K562 (cell line): ENCODE results near the gene TARS1. TPM values are rescaled to one million over a fixed set of nuclear protein-coding genes. Genes with fewer than 3 reads are reported as not detected.

Experiments used
- SMAD4 ChIP-seq: fragments of 250-450 bp; sonication (Bioruptor Pico); conservative IDR thresholded peaks from 2 replicates; pipeline ENCODE4 v1.8.0; 2021; ENCODE audit warnings: inconsistent platforms, mild to moderate bottlenecking, moderate library complexity
- U2AF2 ChIP-seq: fragments of 200-400 bp; formaldehyde crosslinking; optimal IDR thresholded peaks from 2 replicates; pipeline ENCODE3; 2017; ENCODE audit warnings: low read depth, mild to moderate bottlenecking, low read length
- XRCC3 ChIP-seq: fragments of 450-650 bp; IDR thresholded peaks from 2 replicates; pipeline ENCODE4 v1.6.1; 2017; ENCODE audit warnings: mild to moderate bottlenecking, moderate library complexity
- polyA plus RNA-seq, 8 experiments: library from polyadenylated mRNA; depleted of rRNA in 4 of 8; stranded (reverse) in 5 of 8; unstranded in 3 of 8; fragments of >200 nt; fragmentation: Nextera tagmentation in 2 of 8; fragmentation: Illumina TruSeq in 1 of 8; extraction: Ambion mirVana in 2 of 8; extraction: Trizol in 1 of 8; gene quantifications; 2 replicates each; pipeline versions ENCODE4 v1.2.1 to v1.2.3, GENCODE V29; 2011 to 2014; ENCODE audit warnings: inconsistent platforms in 1 of 8, missing spikeins in 1 of 8
- total RNA-seq, 7 experiments: library from RNA; depleted of rRNA in 6 of 7; stranded (reverse); fragments of >200 nt in 6 of 7; fragmentation: Illumina TruSeq in 2 of 7; extraction: Trizol in 2 of 7; gene quantifications; 2 replicates each; pipeline versions ENCODE4 v1.2.1 to v1.2.3, GENCODE V29; 2011 to 2021; ENCODE audit warnings: low replicate concordance in 1 of 7
- TF ChIP-seq, protein P1 (sequence below), 2 experiments: fragments of 450-650 bp; formaldehyde crosslinking in 1 of 2; IDR thresholded peaks; 2 replicates each; pipeline versions ENCODE4 v1.4.0 to v1.6.1; 2014 to 2020; ENCODE audit warnings: mild to moderate bottlenecking in 2 of 2, borderline replicate concordance in 1 of 2, low read depth in 1 of 2
- TF ChIP-seq, protein P2 (sequence below): fragments of 250-450 bp; sonication (Bioruptor Pico); IDR thresholded peaks from 2 replicates; pipeline ENCODE4 v1.5.0; 2021; ENCODE audit warnings: mild to moderate bottlenecking, borderline replicate concordance

TARS1 gene
- total and polyA plus RNA-seq, 9 of the 15 experiments (the other 6 are each of a cell fraction or from before 2014, with no cell fraction given) = 263 to 518 (median 439) TPM

DNA sequence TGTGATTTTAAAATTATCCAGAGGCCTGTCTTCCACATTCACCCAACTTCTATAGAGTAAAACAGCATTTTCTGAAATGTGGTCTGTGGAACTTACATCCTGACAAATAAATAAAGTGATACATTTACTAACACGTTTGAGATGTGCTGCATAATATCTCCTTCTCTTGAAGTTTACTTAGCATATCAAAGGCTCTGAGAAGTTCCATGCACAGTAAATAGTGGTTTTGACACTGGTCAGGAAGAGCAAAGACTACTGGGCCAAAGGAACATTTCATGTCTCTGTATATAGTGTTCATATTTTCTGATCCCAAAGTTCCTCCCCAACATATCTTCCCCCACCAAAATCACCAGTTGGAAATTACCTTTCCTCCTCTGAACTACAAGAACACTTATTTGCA is 30.5 kb upstream of the TARS1 start (continued):
- TF ChIP-seq, protein P1, sequence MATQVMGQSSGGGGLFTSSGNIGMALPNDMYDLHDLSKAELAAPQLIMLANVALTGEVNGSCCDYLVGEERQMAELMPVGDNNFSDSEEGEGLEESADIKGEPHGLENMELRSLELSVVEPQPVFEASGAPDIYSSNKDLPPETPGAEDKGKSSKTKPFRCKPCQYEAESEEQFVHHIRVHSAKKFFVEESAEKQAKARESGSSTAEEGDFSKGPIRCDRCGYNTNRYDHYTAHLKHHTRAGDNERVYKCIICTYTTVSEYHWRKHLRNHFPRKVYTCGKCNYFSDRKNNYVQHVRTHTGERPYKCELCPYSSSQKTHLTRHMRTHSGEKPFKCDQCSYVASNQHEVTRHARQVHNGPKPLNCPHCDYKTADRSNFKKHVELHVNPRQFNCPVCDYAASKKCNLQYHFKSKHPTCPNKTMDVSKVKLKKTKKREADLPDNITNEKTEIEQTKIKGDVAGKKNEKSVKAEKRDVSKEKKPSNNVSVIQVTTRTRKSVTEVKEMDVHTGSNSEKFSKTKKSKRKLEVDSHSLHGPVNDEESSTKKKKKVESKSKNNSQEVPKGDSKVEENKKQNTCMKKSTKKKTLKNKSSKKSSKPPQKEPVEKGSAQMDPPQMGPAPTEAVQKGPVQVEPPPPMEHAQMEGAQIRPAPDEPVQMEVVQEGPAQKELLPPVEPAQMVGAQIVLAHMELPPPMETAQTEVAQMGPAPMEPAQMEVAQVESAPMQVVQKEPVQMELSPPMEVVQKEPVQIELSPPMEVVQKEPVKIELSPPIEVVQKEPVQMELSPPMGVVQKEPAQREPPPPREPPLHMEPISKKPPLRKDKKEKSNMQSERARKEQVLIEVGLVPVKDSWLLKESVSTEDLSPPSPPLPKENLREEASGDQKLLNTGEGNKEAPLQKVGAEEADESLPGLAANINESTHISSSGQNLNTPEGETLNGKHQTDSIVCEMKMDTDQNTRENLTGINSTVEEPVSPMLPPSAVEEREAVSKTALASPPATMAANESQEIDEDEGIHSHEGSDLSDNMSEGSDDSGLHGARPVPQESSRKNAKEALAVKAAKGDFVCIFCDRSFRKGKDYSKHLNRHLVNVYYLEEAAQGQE (IDR thresholded peaks at IDR 0.05; ENCODE audit: borderline replicate concordance) = no peak
- TF ChIP-seq, protein P1 (CRISPR knock-in tag; IDR thresholded peaks at IDR 0.05; ENCODE audit: low read depth) = no peak
- TF ChIP-seq, protein P2, sequence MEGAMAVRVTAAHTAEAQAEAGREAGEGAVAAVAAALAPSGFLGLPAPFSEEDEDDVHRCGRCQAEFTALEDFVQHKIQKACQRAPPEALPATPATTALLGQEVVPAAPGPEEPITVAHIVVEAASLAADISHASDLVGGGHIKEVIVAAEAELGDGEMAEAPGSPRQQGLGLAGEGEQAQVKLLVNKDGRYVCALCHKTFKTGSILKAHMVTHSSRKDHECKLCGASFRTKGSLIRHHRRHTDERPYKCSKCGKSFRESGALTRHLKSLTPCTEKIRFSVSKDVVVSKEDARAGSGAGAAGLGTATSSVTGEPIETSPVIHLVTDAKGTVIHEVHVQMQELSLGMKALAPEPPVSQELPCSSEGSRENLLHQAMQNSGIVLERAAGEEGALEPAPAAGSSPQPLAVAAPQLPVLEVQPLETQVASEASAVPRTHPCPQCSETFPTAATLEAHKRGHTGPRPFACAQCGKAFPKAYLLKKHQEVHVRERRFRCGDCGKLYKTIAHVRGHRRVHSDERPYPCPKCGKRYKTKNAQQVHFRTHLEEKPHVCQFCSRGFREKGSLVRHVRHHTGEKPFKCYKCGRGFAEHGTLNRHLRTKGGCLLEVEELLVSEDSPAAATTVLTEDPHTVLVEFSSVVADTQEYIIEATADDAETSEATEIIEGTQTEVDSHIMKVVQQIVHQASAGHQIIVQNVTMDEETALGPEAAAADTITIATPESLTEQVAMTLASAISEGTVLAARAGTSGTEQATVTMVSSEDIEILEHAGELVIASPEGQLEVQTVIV (CRISPR knock-in tag) = no peak
- TF ChIP-seq SMAD4 (CRISPR knock-in tag) = no peak
- no peak for TF ChIP-seq U2AF2
- no peak for TF ChIP-seq XRCC3
